Astrocyte (in vitro differentiated cells and primary cell): ENCODE results near the gene ZNF516. TPM values are rescaled to one million over a fixed set of nuclear protein-coding genes. Genes with fewer than 3 reads are reported as not detected.

Experiments used
- DNase-seq: peaks from one replicate; pipeline ENCODE4 v3.0.0-alpha.2; 2010; ENCODE audit warnings: low read depth
- FAIRE-seq: peaks from 2 replicates; lab custom pipeline; 2011; peaks lifted over from hg19 to GRCh38; lab: Jason Lieb, UNC
- H2AFZ ChIP-seq: 2 replicates; pipeline ENCODE4 v1.6.0; 2012; ENCODE audit warnings: low read depth, low read length, inconsistent platforms
- H3K27ac ChIP-seq: 2 replicates; pipeline ENCODE4 v1.5.1; 2011; ENCODE audit warnings: low read depth, low read length, inconsistent platforms
- H3K27me3 ChIP-seq: 2 replicates; pipeline ENCODE4 v1.6.0; 2011; ENCODE audit warnings: low read length, inconsistent platforms; ENCODE audit not compliant: insufficient read depth
- H3K36me3 ChIP-seq: 2 replicates; pipeline ENCODE4 v1.5.1; 2011; ENCODE audit warnings: low read length, inconsistent platforms; ENCODE audit not compliant: insufficient read depth
- H3K4me1 ChIP-seq: 2 replicates; pipeline ENCODE4 v1.5.1; 2011; ENCODE audit warnings: low read length, inconsistent platforms; ENCODE audit not compliant: insufficient read depth
- H3K4me2 ChIP-seq: 2 replicates; pipeline ENCODE4 v1.6.0; 2012; ENCODE audit warnings: low read length, inconsistent platforms
- H3K4me3 ChIP-seq: 2 replicates; pipeline ENCODE4 v1.5.1; 2011; ENCODE audit warnings: low read depth, mild to moderate bottlenecking, low read length, inconsistent platforms; ENCODE audit not compliant: insufficient read depth
- H3K79me2 ChIP-seq: 2 replicates; pipeline ENCODE4 v1.6.0; 2012; ENCODE audit warnings: mild to moderate bottlenecking, low read length, inconsistent platforms; ENCODE audit not compliant: insufficient read depth
- H3K9ac ChIP-seq: 2 replicates; pipeline ENCODE4 v1.6.0; 2012; ENCODE audit warnings: mild to moderate bottlenecking, low read length, inconsistent platforms
- H3K9me3 ChIP-seq: 2 replicates; pipeline ENCODE4 v1.5.1; 2012; ENCODE audit warnings: low read depth, mild to moderate bottlenecking, low read length, inconsistent platforms; ENCODE audit not compliant: insufficient read depth
- H4K20me1 ChIP-seq: 2 replicates; pipeline ENCODE4 v1.6.0; 2012; ENCODE audit warnings: low read length, inconsistent platforms; ENCODE audit not compliant: insufficient read depth
- H3K27ac Mint-ChIP-seq: one replicate; pipeline ENCODE4 v1.8.0; 2021; ENCODE audit warnings: mild to moderate bottlenecking, mixed read lengths; ENCODE audit not compliant: unreplicated experiment
- H3K27me3 Mint-ChIP-seq: one replicate; pipeline ENCODE4 v1.8.0; 2021; ENCODE audit warnings: low read depth, mixed read lengths; ENCODE audit not compliant: unreplicated experiment
- H3K36me3 Mint-ChIP-seq: one replicate; pipeline ENCODE4 v1.8.0; 2021; ENCODE audit warnings: low read depth, mixed read lengths; ENCODE audit not compliant: unreplicated experiment
- H3K4me1 Mint-ChIP-seq: one replicate; pipeline ENCODE4 v1.8.0; 2021; ENCODE audit warnings: low read depth, mixed read lengths; ENCODE audit not compliant: unreplicated experiment
- H3K4me3 Mint-ChIP-seq: one replicate; pipeline ENCODE4 v1.8.0; 2021; ENCODE audit warnings: mild to moderate bottlenecking, moderate library complexity, mixed read lengths; ENCODE audit not compliant: unreplicated experiment
- H3K9me3 Mint-ChIP-seq: one replicate; pipeline ENCODE4 v1.8.0; 2021; ENCODE audit warnings: mild to moderate bottlenecking, mixed read lengths; ENCODE audit not compliant: unreplicated experiment
- CTCF ChIP-seq: IDR thresholded peaks from 2 replicates; pipeline ENCODE4 v1.5.1; 2011; ENCODE audit warnings: low read depth, mild to moderate bottlenecking, inconsistent platforms, low read length, moderate library complexity; ENCODE audit not compliant: insufficient read depth
- EZH2 ChIP-seq: IDR thresholded peaks from 2 replicates; pipeline ENCODE4 v1.6.1; 2012; ENCODE audit warnings: mild to moderate bottlenecking, low read length, inconsistent platforms; ENCODE audit not compliant: insufficient read depth
- total RNA-seq: library from RNA; stranded (reverse); gene quantifications from 2 replicates; pipeline ENCODE4 v1.2.1, GENCODE V29; 2021

ZNF516 gene
- total RNA-seq, 1 donor from 2014 or later = 59.8 TPM

- H3K4me1 Mint-ChIP-seq = peaks cover 2% of the 10 kb centered on the region
These were observed 180.5 kb downstream of the ZNF516 start for GRCh38 chr18:76314496-76314895.

GRCh38 chr18:76314015-76314414 lies 181.0 kb downstream of the ZNF516 start:
- DNase-seq = no peak
- no peak overlapping the region for H3K4me2 ChIP-seq
- H3K27me3 ChIP-seq = no peaks in the 10 kb centered on the region
- no peaks in the 10 kb centered on the region for H3K4me1 ChIP-seq
- no peak for FAIRE-seq
- no peak overlapping the region for H3K27ac Mint-ChIP-seq
- H3K4me3 Mint-ChIP-seq = no peak overlapping the region
- no peaks in the 10 kb centered on the region for H4K20me1 ChIP-seq
- no peaks in the 10 kb centered on the region for H3K9me3 Mint-ChIP-seq
- H3K4me1 Mint-ChIP-seq = peaks cover 2% of the 10 kb centered on the region
- TF ChIP-seq EZH2 (no peak), CTCF (no peak)
- H3K4me3 ChIP-seq = no peak overlapping the region
- no peaks in the 10 kb centered on the region for H3K36me3 Mint-ChIP-seq
- no peaks in the 10 kb centered on the region for H3K9me3 ChIP-seq
- H3K9ac ChIP-seq = no peak overlapping the region
- no peak overlapping the region for H3K27ac ChIP-seq
- H2AFZ ChIP-seq = no peak overlapping the region
- H3K27me3 Mint-ChIP-seq = peaks cover 2% of the 10 kb centered on the region
- no peaks in the 10 kb centered on the region for H3K79me2 ChIP-seq
- no peaks in the 10 kb centered on the region for H3K36me3 ChIP-seq

More at GRCh38 chr18:76314496-76314895, 180.5 kb downstream of the ZNF516 start:
- no peaks in the 10 kb centered on the region for H3K9me3 ChIP-seq
- H3K27ac ChIP-seq = no peak overlapping the region
- H3K79me2 ChIP-seq = no peaks in the 10 kb centered on the region
- H3K27me3 Mint-ChIP-seq = peaks cover 2% of the 10 kb centered on the region
- TF ChIP-seq EZH2 = no peak
- no peak for TF ChIP-seq CTCF
- no peak overlapping the region for H3K4me3 ChIP-seq
- no peak for FAIRE-seq
- no peaks in the 10 kb centered on the region for H3K36me3 Mint-ChIP-seq
- DNase-seq = no peak
- H4K20me1 ChIP-seq = no peaks in the 10 kb centered on the region
- H3K4me2 ChIP-seq = no peak overlapping the region
- H3K9ac ChIP-seq = no peak overlapping the region
- H3K36me3 ChIP-seq = no peaks in the 10 kb centered on the region
- H2AFZ ChIP-seq = no peak overlapping the region
- H3K4me1 ChIP-seq = no peaks in the 10 kb centered on the region
- H3K27ac Mint-ChIP-seq = no peak overlapping the region
- no peaks in the 10 kb centered on the region for H3K27me3 ChIP-seq
- no peaks in the 10 kb centered on the region for H3K9me3 Mint-ChIP-seq
- no peak overlapping the region for H3K4me3 Mint-ChIP-seq
